ENCODE results near the gene IRF1.

Gene IRF1

GRCh38 chr5:132467287-132467984 is 23.1 kb downstream of the IRF1 start:
- Histone ChIP-seq H3K27me3 (ENCODE audit: insufficient read depth, low read length) (no peaks in the 10 kb centered on the region), H3K4me1 (ENCODE audit: control insufficient read depth in 1 of 2, insufficient read depth in 2 of 2, low read length in 2 of 2) (peaks cover 31 to 34% of the 10 kb centered on the region in 2 experiments)
- no CpG with 5 or more reads among the region's 4 CpGs for WGBS (ENCODE audit: extremely low coverage, insufficient coverage, insufficient read length)

GRCh38 chr5:132466433-132467286 is 23.9 kb downstream of the IRF1 start:
- Histone ChIP-seq H3K79me2 (ENCODE audit: control insufficient read depth, insufficient read depth, low read length, poor library complexity) (no peaks in the 10 kb centered on the region), H3K4me2 (ENCODE audit: low read length) (no peak overlapping the region), H3K14ac (ENCODE audit: low read length) (no peak overlapping the region), H2BK120ac (ENCODE audit: insufficient read depth, low read length, poor library complexity) (no peak overlapping the region), H2BK5ac (ENCODE audit: low read depth, low read length, poor library complexity) (no peak overlapping the region), H3K9ac (ENCODE audit: low read length) (no peak overlapping the region), H3K23ac (ENCODE audit: low read length) (no peak overlapping the region), H3K4me3 (ENCODE audit: low read depth, low read length) (no peak overlapping the region), H2BK12ac (ENCODE audit: low read length) (no peak overlapping the region), H4K8ac (ENCODE audit: low read depth, low read length) (no peak overlapping the region), H2AK5ac (ENCODE audit: low read length) (no peak overlapping the region), H3K4me1 (ENCODE audit: control insufficient read depth in 1 of 2, insufficient read depth in 2 of 2, low read length in 2 of 2) (peaks cover 31 to 34% of the 10 kb centered on the region in 2 experiments), H3K27ac (ENCODE audit: low read depth, low read length) (no peak overlapping the region), H4K12ac (ENCODE audit: low read depth, low read length) (no peak overlapping the region), H4K91ac (ENCODE audit: low read depth, low read length) (no peak overlapping the region), H3K18ac (ENCODE audit: low read length) (no peak overlapping the region), H3K27me3 (ENCODE audit: insufficient read depth, low read length) (no peaks in the 10 kb centered on the region), H3K36me3 (ENCODE audit: control insufficient read depth in 1 of 2, insufficient read depth in 2 of 2, low read length in 2 of 2) (no peaks in the 10 kb centered on the region), H3K4ac (ENCODE audit: low read depth, low read length) (no peak overlapping the region), H3K79me1 (ENCODE audit: low read length) (peaks cover 6% of the 10 kb centered on the region), H2AFZ (ENCODE audit: insufficient read depth, low read length, poor library complexity) (no peak overlapping the region), H3K9me3 (ENCODE audit: insufficient read depth, low read depth, low read length) (peaks cover 2% of the 10 kb centered on the region)
- no CpG with 5 or more reads among the region's 18 CpGs for WGBS (ENCODE audit: extremely low coverage, insufficient coverage, insufficient read length)
- DNase-seq, result peak in 1 of 2 donors; percentile 31

More at GRCh38 chr5:132467287-132467984, 23.1 kb downstream of the IRF1 start:
- Histone ChIP-seq H3K79me1 (ENCODE audit: low read length) (peaks cover 6% of the 10 kb centered on the region), H3K4me3 (ENCODE audit: low read depth, low read length) (no peak overlapping the region), H2AFZ (ENCODE audit: insufficient read depth, low read length, poor library complexity) (no peak overlapping the region), H3K4ac (ENCODE audit: low read depth, low read length) (no peak overlapping the region), H3K9ac (ENCODE audit: low read length) (no peak overlapping the region), H2BK12ac (ENCODE audit: low read length) (no peak overlapping the region), H3K23ac (ENCODE audit: low read length) (no peak overlapping the region), H2BK120ac (ENCODE audit: insufficient read depth, low read length, poor library complexity) (no peak overlapping the region), H4K8ac (ENCODE audit: low read depth, low read length) (no peak overlapping the region), H3K27ac (ENCODE audit: low read depth, low read length) (no peak overlapping the region), H2AK5ac (ENCODE audit: low read length) (no peak overlapping the region), H3K14ac (ENCODE audit: low read length) (no peak overlapping the region), H3K4me2 (ENCODE audit: low read length) (no peak overlapping the region), H4K12ac (ENCODE audit: low read depth, low read length) (no peak overlapping the region), H2BK5ac (ENCODE audit: low read depth, low read length, poor library complexity) (no peak overlapping the region), H4K91ac (ENCODE audit: low read depth, low read length) (no peak overlapping the region), H3K36me3 (ENCODE audit: control insufficient read depth in 1 of 2, insufficient read depth in 2 of 2, low read length in 2 of 2) (no peaks in the 10 kb centered on the region), H3K9me3 (ENCODE audit: insufficient read depth, low read depth, low read length) (peaks cover 2% of the 10 kb centered on the region), H3K18ac (ENCODE audit: low read length) (no peak overlapping the region), H3K79me2 (ENCODE audit: control insufficient read depth, insufficient read depth, low read length, poor library complexity) (no peaks in the 10 kb centered on the region)
- peak in 1 of 2 donors; percentile 22 for DNase-seq

GRCh38 chr5:132465059-132465707 is 25.4 kb downstream of the IRF1 start:
- Histone ChIP-seq H3K79me2 (ENCODE audit: control insufficient read depth, insufficient read depth, low read length, poor library complexity) (no peaks in the 10 kb centered on the region), H2BK120ac (ENCODE audit: insufficient read depth, low read length, poor library complexity) (no peak overlapping the region), H3K9me3 (ENCODE audit: insufficient read depth, low read depth, low read length) (peaks cover 2% of the 10 kb centered on the region), H3K4ac (ENCODE audit: low read depth, low read length) (no peak overlapping the region), H3K36me3 (ENCODE audit: control insufficient read depth in 1 of 2, insufficient read depth in 2 of 2, low read length in 2 of 2) (no peaks in the 10 kb centered on the region), H2AFZ (ENCODE audit: insufficient read depth, low read length, poor library complexity) (no peak overlapping the region), H2AK5ac (ENCODE audit: low read length) (no peak overlapping the region), H3K4me3 (ENCODE audit: low read depth, low read length) (no peak overlapping the region), H3K9ac (ENCODE audit: low read length) (no peak overlapping the region), H4K12ac (ENCODE audit: low read depth, low read length) (no peak overlapping the region), H3K4me2 (ENCODE audit: low read length) (peak overlapping the region; percentile 19), H3K4me1 (ENCODE audit: control insufficient read depth in 1 of 2, insufficient read depth in 2 of 2, low read length in 2 of 2) (peaks cover 28 to 29% of the 10 kb centered on the region in 2 experiments), H3K23ac (ENCODE audit: low read length) (no peak overlapping the region), H3K79me1 (ENCODE audit: low read length) (peaks cover 6% of the 10 kb centered on the region), H2BK5ac (ENCODE audit: low read depth, low read length, poor library complexity) (no peak overlapping the region), H4K8ac (ENCODE audit: low read depth, low read length) (no peak overlapping the region), H2BK12ac (ENCODE audit: low read length) (no peak overlapping the region), H3K18ac (ENCODE audit: low read length) (no peak overlapping the region), H4K91ac (ENCODE audit: low read depth, low read length) (peak overlapping the region; percentile 17), H3K27me3 (ENCODE audit: insufficient read depth, low read length) (no peaks in the 10 kb centered on the region), H3K27ac (ENCODE audit: low read depth, low read length) (peak overlapping the region; percentile 22), H3K14ac (ENCODE audit: low read length) (no peak overlapping the region)
- no peak for DNase-seq
- no CpG with 5 or more reads among the region's 10 CpGs for WGBS (ENCODE audit: extremely low coverage, insufficient coverage, insufficient read length)

- Histone ChIP-seq H2BK120ac (ENCODE audit: insufficient read depth, low read length, poor library complexity) (no peak overlapping the region), H3K18ac (ENCODE audit: low read length) (no peak overlapping the region), H3K9me3 (ENCODE audit: insufficient read depth, low read depth, low read length) (peaks cover 2% of the 10 kb centered on the region), H3K27ac (ENCODE audit: low read depth, low read length) (peak overlapping the region; percentile 22), H3K4ac (ENCODE audit: low read depth, low read length) (no peak overlapping the region), H3K14ac (ENCODE audit: low read length) (no peak overlapping the region), H3K36me3 (ENCODE audit: control insufficient read depth in 1 of 2, insufficient read depth in 2 of 2, low read length in 2 of 2) (no peaks in the 10 kb centered on the region), H3K23ac (ENCODE audit: low read length) (no peak overlapping the region), H2BK5ac (ENCODE audit: low read depth, low read length, poor library complexity) (no peak overlapping the region), H4K8ac (ENCODE audit: low read depth, low read length) (no peak overlapping the region), H3K79me1 (ENCODE audit: low read length) (peaks cover 6% of the 10 kb centered on the region), H3K27me3 (ENCODE audit: insufficient read depth, low read length) (no peaks in the 10 kb centered on the region), H2AK5ac (ENCODE audit: low read length) (no peak overlapping the region), H3K4me3 (ENCODE audit: low read depth, low read length) (no peak overlapping the region), H2BK12ac (ENCODE audit: low read length) (no peak overlapping the region), H3K4me1 (ENCODE audit: control insufficient read depth in 1 of 2, insufficient read depth in 2 of 2, low read length in 2 of 2) (peaks cover 27% of the 10 kb centered on the region in 2 experiments), H3K79me2 (ENCODE audit: control insufficient read depth, insufficient read depth, low read length, poor library complexity) (no peaks in the 10 kb centered on the region), H4K12ac (ENCODE audit: low read depth, low read length) (no peak overlapping the region), H3K9ac (ENCODE audit: low read length) (no peak overlapping the region), H2AFZ (ENCODE audit: insufficient read depth, low read length, poor library complexity) (no peak overlapping the region), H3K4me2 (ENCODE audit: low read length) (peak overlapping the region; percentile 19), H4K91ac (ENCODE audit: low read depth, low read length) (peak overlapping the region; percentile 17)
- no CpG with 5 or more reads among the region's 15 CpGs for WGBS (ENCODE audit: extremely low coverage, insufficient coverage, insufficient read length)
- DNase-seq, result no peak
Observed at GRCh38 chr5:132464156-132464939, 26.2 kb downstream of the IRF1 start.
